B cell (primary cell): Measurements from ENCODE around the gene PLEKHM2. TPM values are rescaled to one million over a fixed set of nuclear protein-coding genes. Genes with fewer than 3 reads are reported as not detected.

ENCODE experiments used
- ATAC-seq: fragments of 200-7000 bp; cut with Tn5 transposase; one replicate; pipeline ENCODE4 v1.10.0; 2021; ENCODE audit warnings: low read depth, mild to moderate bottlenecking, moderate number of reproducible peaks, moderate library complexity
- CTCF ChIA-PET: fragments of 350-600 bp; sonication (Branson Sonifier 250); formaldehyde crosslinking; loops from one replicate; lab custom pipeline; 2021; ENCODE audit warnings: antibody characterized with exemption, inconsistent platforms; lab: Charles Lee
- POLR2A ChIA-PET: fragments of 350-600 bp; sonication (Branson Sonifier 250); formaldehyde crosslinking; loops from one replicate; lab custom pipeline; 2021; ENCODE audit warnings: antibody characterized with exemption; lab: Charles Lee
- DNase-seq: peaks from one replicate; pipeline ENCODE4 v3.0.0; 2013
- H2AFZ ChIP-seq: 2 replicates; pipeline ENCODE4 v1.6.1; 2012; ENCODE audit warnings: mild to moderate bottlenecking, low read depth, low read length; ENCODE audit not compliant: insufficient read depth, poor library complexity, severe bottlenecking
- H3K27ac ChIP-seq, 2 donors: 1 replicate in 1 of 2; 2 replicates in 1 of 2; pipeline ENCODE4 v1.5.1; 2012 to 2013; ENCODE audit warnings: low read length in 2 of 2, mild to moderate bottlenecking in 2 of 2, moderate library complexity in 1 of 2
- H3K27me3 ChIP-seq, 4 experiments: fragments of 200-600 bp in 1 of 4; sonication (generic) in 1 of 4; replicated peaks in 1 of 4; 1 replicate in 2 of 4; 2 replicates in 2 of 4; pipeline versions ENCODE4 v1.6.1 to v1.7.0; 2013 to 2016; ENCODE audit warnings: low read length in 3 of 4, mild to moderate bottlenecking in 2 of 4, mixed read lengths in 1 of 4, moderate library complexity in 1 of 4; ENCODE audit not compliant: insufficient read depth in 4 of 4, control insufficient read depth in 3 of 4; ENCODE audit errors: control extremely low read depth in 1 of 4
- H3K36me3 ChIP-seq, 2 experiments: replicated peaks in 1 of 2; 1 replicate in 1 of 2; 2 replicates in 1 of 2; pipeline versions ENCODE4 v1.6.1 to v1.7.1; 2013; ENCODE audit warnings: low read length in 1 of 2; ENCODE audit not compliant: insufficient read depth in 2 of 2, control insufficient read depth in 1 of 2; ENCODE audit errors: control extremely low read depth in 1 of 2, extremely low read depth in 1 of 2
- H3K4me1 ChIP-seq, 2 donors: fragments of 200-600 bp in 1 of 2; sonication (generic) in 1 of 2; 1 replicate in 1 of 2; 2 replicates in 1 of 2; pipeline versions ENCODE4 v1.5.1 to v1.6.1; 2013 to 2017; ENCODE audit warnings: low read length in 2 of 2; ENCODE audit not compliant: control insufficient read depth in 2 of 2, insufficient read depth in 2 of 2
- H3K4me2 ChIP-seq: replicated peaks from 2 replicates; pipeline ENCODE3; 2012; ENCODE audit warnings: mild to moderate bottlenecking, low read depth, low read length; ENCODE audit not compliant: poor library complexity, severe bottlenecking
- H3K4me3 ChIP-seq, 5 experiments: fragments of 200-600 bp in 1 of 5; sonication (generic) in 1 of 5; 1 replicate in 3 of 5; 2 replicates in 2 of 5; pipeline versions ENCODE4 v1.5.1 to v1.7.0; 2011 to 2016; ENCODE audit warnings: low read length in 4 of 5, mild to moderate bottlenecking in 4 of 5, low read depth in 2 of 5, control low read depth in 1 of 5, moderate library complexity in 1 of 5; ENCODE audit not compliant: insufficient read depth in 1 of 5; ENCODE audit errors: control extremely low read depth in 1 of 5, extremely low read depth in 1 of 5
- H3K79me2 ChIP-seq: fragments of 200-600 bp; sonication (generic); one replicate; pipeline ENCODE4 v1.6.0; 2016; ENCODE audit warnings: low read length; ENCODE audit not compliant: control insufficient read depth, insufficient read depth
- H3K9ac ChIP-seq: fragments of 200-600 bp; sonication (generic); 2 replicates; pipeline ENCODE4 v1.6.1; 2017; ENCODE audit warnings: mild to moderate bottlenecking, low read length, moderate library complexity
- H3K9me3 ChIP-seq, 3 donors: one replicate each; pipeline versions ENCODE4 v1.6.1 to v1.7.1; 2013; ENCODE audit warnings: low read length in 2 of 3; ENCODE audit not compliant: control insufficient read depth in 2 of 3, insufficient read depth in 1 of 3; ENCODE audit errors: control extremely low read depth in 1 of 3
- H4K20me1 ChIP-seq: 2 replicates; pipeline ENCODE4 v1.6.0; 2012; ENCODE audit warnings: mild to moderate bottlenecking, low read length; ENCODE audit not compliant: insufficient read depth, control insufficient read depth, poor library complexity, severe bottlenecking
- H3K27ac Mint-ChIP-seq: one replicate; pipeline ENCODE4 v1.8.0; 2021; ENCODE audit warnings: mixed read lengths
- H3K27me3 Mint-ChIP-seq: one replicate; pipeline ENCODE4 v1.8.0; 2021; ENCODE audit warnings: mixed read lengths
- H3K4me1 Mint-ChIP-seq: one replicate; pipeline ENCODE4 v1.8.0; 2021; ENCODE audit warnings: mixed read lengths
- H3K4me3 Mint-ChIP-seq: one replicate; pipeline ENCODE4 v1.8.0; 2021; ENCODE audit warnings: mixed read lengths
- H3K9me3 Mint-ChIP-seq: one replicate; pipeline ENCODE4 v1.8.0; 2022; ENCODE audit warnings: mixed read lengths; ENCODE audit not compliant: insufficient read depth
- EZH2 ChIP-seq: IDR thresholded peaks from 2 replicates; pipeline ENCODE4 v1.6.1; 2012; ENCODE audit warnings: borderline replicate concordance, low read depth, mild to moderate bottlenecking, moderate library complexity, low read length; ENCODE audit not compliant: insufficient read depth, poor library complexity, severe bottlenecking
- WGBS: methylation state at CpG from one replicate; pipeline ENCODE4 v1.1.5; 2013; ENCODE audit warnings: missing lambda C conversion rate; ENCODE audit not compliant: insufficient coverage; 5-methylcytosine and 5-hydroxymethylcytosine counted together
- intact Hi-C: fragments of 100-400 bp; cut with micrococcal nuclease; formaldehyde crosslinking; loops from one replicate; pipeline ENCODE4 v1.10.0; 2022
- polyA plus RNA-seq: library from polyadenylated mRNA; depleted of rRNA; stranded (reverse); fragments of >200 nt; gene quantifications from 2 replicates; pipeline ENCODE4 v1.2.3, GENCODE V29; 2012
- total RNA-seq, 2 donors: library from RNA; stranded (reverse); fragments of 120-200 nt in 1 of 2; gene quantifications; 1 replicate in 1 of 2; 2 replicates in 1 of 2; pipeline versions ENCODE4 v1.2.3 to v1.2.4, GENCODE V29; 2013 to 2022
- TF ChIP-seq, protein P1 (sequence below): fragments of 200-600 bp; IDR thresholded peaks from one replicate; pipeline ENCODE4 v1.8.0; 2022; ENCODE audit warnings: antibody characterized with exemption, mild to moderate bottlenecking

PLEKHM2 gene
- total and polyA plus RNA-seq, 2 donors (not counting 1 experiment from before 2014, with no cell fraction given): 99.7 to 120 TPM

GRCh38 chr1:15723631-15724246 lies 39.6 kb downstream of the PLEKHM2 start:
- POLR2A ChIA-PET: interaction anchor here (0.6 to 0.7 kb wide), 2 partner anchors 155 to 266 kb away, joined by 3 to 5 read pairs; no protein-coding TSS in a partner anchor
- WGBS: 87% methylated on average over 12 of the region's 20 CpGs
- no peak overlapping the region for H3K4me3 Mint-ChIP-seq

More at GRCh38 chr1:15723631-15724246, 39.6 kb downstream of the PLEKHM2 start:
- no peaks in the 10 kb centered on the region for H3K9me3 Mint-ChIP-seq
- no peak for ATAC-seq
- H3K27me3 Mint-ChIP-seq: no peaks in the 10 kb centered on the region
- intact Hi-C loops: no loop called here
- Histone ChIP-seq H3K4me2 (no peak overlapping the region), H3K9ac (no peak overlapping the region), H3K4me3 (no peak overlapping the region), H4K20me1 (peaks cover 11% of the 10 kb centered on the region), H3K9me3 (no peaks in the 10 kb centered on the region), H3K4me1 (no peaks in the 10 kb centered on the region), H3K27ac (no peak overlapping the region), H3K27me3 (no peaks in the 10 kb centered on the region), H2AFZ (no peak overlapping the region), H3K36me3 (peaks cover 0 to 82% of the 10 kb centered on the region in 2 experiments), H3K79me2 (peaks cover 4% of the 10 kb centered on the region)
- no peak for DNase-seq
- no peaks in the 10 kb centered on the region for H3K4me1 Mint-ChIP-seq
- TF ChIP-seq, protein P1, sequence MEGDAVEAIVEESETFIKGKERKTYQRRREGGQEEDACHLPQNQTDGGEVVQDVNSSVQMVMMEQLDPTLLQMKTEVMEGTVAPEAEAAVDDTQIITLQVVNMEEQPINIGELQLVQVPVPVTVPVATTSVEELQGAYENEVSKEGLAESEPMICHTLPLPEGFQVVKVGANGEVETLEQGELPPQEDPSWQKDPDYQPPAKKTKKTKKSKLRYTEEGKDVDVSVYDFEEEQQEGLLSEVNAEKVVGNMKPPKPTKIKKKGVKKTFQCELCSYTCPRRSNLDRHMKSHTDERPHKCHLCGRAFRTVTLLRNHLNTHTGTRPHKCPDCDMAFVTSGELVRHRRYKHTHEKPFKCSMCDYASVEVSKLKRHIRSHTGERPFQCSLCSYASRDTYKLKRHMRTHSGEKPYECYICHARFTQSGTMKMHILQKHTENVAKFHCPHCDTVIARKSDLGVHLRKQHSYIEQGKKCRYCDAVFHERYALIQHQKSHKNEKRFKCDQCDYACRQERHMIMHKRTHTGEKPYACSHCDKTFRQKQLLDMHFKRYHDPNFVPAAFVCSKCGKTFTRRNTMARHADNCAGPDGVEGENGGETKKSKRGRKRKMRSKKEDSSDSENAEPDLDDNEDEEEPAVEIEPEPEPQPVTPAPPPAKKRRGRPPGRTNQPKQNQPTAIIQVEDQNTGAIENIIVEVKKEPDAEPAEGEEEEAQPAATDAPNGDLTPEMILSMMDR: no peak
- TF ChIP-seq EZH2: no peak
- CTCF ChIA-PET: interaction anchor here (0.7 kb wide), 1 partner anchor 1812 kb away, joined by 3 read pairs; no protein-coding TSS in a partner anchor
- no peak overlapping the region for H3K27ac Mint-ChIP-seq
